AG09319 (cell line): ENCODE results near the gene RYR2.

Source experiments
- DNase-seq: peaks from one replicate; pipeline ENCODE4 v3.0.0-alpha.2; 2010; ENCODE audit warnings: low read depth; ENCODE audit errors: extremely low read depth
- TF ChIP-seq, protein P1 (sequence below): IDR thresholded peaks from 2 replicates; pipeline ENCODE4 v1.5.1; 2011; ENCODE audit warnings: low read depth, mild to moderate bottlenecking, inconsistent platforms, low read length, moderate library complexity

Gene RYR2

DNA sequence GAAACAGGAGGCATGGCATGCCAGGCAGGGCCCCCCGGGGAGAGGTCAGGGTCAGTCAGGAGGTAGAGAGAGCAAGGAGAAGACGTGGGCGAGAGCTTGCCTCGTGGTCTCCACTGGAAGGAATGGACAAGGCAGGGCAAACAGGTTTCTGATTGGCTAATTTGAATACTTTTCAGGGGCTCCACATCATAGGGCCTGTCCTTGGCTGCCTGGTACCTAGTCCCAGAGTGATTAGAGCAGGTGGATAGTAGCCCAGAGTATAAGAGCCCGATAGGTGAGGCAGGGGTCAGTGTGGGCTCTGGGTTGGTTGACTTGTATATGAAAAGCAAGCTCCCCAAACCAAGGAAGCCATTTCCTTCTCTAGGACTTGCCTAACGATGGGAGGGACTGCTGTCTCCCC, 670.1 kb downstream of the RYR2 start:
- no peak for DNase-seq
- TF ChIP-seq, protein P1, sequence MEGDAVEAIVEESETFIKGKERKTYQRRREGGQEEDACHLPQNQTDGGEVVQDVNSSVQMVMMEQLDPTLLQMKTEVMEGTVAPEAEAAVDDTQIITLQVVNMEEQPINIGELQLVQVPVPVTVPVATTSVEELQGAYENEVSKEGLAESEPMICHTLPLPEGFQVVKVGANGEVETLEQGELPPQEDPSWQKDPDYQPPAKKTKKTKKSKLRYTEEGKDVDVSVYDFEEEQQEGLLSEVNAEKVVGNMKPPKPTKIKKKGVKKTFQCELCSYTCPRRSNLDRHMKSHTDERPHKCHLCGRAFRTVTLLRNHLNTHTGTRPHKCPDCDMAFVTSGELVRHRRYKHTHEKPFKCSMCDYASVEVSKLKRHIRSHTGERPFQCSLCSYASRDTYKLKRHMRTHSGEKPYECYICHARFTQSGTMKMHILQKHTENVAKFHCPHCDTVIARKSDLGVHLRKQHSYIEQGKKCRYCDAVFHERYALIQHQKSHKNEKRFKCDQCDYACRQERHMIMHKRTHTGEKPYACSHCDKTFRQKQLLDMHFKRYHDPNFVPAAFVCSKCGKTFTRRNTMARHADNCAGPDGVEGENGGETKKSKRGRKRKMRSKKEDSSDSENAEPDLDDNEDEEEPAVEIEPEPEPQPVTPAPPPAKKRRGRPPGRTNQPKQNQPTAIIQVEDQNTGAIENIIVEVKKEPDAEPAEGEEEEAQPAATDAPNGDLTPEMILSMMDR = no peak

DNA sequence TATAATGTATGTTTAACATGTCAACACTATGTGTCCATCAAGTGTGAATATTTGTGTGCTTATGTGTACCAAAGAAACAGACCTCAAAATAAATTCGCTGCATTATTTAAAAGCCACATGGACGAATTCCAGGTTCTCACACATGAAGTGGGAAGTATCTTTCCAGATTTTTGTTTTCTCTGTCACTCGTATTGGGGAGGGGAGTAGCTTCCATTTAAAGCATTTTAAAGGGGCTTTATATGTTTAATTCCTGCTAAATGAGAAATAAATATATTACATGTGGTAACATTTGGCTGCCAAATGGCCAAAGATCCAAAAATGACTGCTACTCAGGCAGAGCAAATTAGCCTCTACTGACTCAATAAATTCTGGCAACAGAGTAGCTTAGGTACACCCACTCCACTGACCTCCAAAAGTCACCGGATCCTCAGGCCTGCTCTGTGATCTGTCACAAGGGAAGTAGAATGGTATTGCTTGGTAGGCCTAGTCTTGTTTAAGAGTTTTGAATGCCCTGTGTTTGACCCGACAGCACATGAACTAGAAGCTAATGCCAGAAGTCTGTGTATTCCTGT, 670.7 kb downstream of the RYR2 start:
- TF ChIP-seq, protein P1 = no peak
- no peak for DNase-seq

DNA sequence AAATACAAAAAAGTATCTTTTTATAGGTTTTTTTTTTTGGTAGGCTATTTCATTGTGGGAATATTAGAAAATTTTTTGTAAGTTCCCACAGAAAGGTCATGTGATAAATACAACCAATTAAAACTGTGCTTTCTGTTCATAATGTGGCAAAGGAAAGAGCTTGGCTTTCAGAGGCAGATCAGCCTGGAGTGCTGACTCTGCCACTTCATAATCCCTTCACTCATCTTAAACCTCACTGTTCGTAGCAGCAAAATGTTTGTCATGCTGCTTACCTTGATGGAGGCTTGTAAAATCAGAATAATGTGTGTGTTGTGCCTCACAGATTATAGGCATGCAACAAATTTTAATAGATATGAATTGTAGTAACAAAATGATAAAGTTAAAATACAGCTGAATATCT, 671.9 kb downstream of the RYR2 start:
- TF ChIP-seq, protein P1 = no peak
- DNase-seq = no peak

DNA sequence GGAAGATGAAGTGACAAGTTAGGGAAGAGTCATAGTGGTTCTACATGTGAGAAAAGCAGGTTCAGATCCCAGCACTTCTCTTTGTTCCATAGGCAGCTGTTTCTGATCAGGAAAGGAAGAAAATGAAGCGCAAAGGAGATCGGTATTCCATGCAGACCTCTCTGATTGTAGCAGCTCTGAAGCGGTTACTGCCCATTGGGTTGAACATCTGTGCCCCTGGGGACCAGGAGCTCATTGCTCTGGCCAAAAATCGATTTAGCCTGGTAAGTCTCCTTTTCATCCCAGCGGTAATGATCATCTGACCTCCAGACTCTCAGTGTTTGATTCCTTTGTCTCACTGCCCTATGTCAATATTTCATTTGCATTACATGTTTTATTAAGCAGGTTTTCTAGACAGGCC, 675.1 kb downstream of the RYR2 start:
- no peak for DNase-seq
- TF ChIP-seq, protein P1 = no peak

DNA sequence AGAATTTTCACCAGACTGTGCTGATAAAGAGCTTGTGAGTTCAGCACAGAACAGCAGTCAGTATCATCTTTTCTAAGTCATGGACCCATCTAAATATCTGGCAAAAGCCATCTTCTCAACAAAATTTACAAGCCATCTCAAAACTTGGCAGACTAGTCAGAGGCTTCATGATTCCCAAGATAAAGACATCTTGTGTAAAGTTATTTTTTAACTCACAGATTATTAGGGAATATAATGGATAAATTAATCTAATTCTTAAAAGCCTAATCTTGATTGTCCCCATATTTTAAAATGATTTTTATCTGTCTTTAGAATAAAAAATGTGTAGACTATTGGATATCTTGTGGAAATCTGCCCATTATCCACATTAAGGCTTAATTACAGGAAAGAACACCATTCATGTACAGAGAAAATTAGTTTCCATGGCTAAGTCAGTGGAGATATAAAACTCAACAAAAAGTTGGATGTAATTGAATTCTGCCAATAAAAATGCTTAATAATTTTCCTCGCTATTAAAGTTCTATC, 688.9 kb downstream of the RYR2 start:
- DNase-seq = no peak
- TF ChIP-seq, protein P1 = no peak

DNA sequence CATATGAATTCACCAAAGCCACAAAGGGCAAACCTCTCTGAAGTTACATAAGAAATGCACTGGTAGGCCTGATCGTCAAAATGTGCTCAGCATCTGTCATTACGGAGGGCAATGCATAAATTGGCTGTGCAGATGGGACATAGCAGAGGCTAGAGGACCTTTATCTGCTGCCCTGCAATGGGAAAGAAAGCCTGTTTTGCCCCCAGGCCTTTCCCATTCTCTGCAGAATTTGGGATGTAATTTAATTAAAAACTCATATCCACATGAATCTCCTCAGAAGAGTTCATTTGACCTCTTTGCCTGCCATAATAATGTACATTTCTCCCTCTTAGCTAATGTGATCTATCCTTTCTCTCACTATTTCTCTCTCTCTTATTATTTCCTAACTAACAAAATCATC, 690.7 kb downstream of the RYR2 start:
- TF ChIP-seq, protein P1 = no peak
- no peak for DNase-seq

DNA sequence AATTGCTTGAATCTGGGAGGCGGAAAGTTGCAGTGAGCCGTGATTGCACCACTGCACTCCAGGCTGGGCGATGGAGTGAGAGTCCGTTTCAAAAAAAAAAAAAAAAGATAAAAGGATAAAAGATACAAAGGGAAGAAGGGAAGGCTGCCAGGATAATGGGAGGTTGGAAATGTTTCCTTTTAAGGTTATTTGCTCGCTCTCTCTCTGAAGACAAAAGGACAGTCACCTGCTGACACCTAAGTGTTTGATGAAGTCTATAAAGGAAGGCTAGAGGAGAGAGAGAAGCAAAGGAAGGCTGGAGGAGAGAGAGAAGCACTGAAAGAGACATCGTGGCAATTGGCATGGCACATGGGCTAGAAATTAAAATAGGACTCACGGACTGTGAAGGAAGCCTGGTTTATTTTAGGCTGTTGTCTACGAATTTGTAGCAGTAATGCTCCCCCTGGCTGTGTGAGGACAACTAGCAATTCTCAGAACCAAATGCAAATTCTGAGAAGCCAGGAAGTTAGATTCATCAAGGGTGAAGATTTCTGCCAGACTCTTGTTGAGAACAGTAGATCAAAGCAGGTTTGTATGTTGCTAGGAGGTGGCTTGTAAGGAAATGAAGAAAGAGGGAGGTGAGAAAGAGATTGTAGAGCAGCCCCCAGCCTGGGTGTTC, 694.5 kb downstream of the RYR2 start:
- no peak for DNase-seq
- TF ChIP-seq, protein P1 = no peak
